Rectal smooth muscle tissue (tissue), 1 donor: ENCODE data around the gene HIC2.
"Not testable (repeated sequence)": the region's sequence is repeated elsewhere in the genome, so short reads cannot be mapped to it uniquely, and the experiment has no call there.

Source experiments
- H3K27ac ChIP-seq: one replicate; pipeline ENCODE4 v1.7.0; 2013; ENCODE audit warnings: low read depth, low read length, inconsistent platforms
- H3K27me3 ChIP-seq: one replicate; pipeline ENCODE4 v1.7.0; 2013; ENCODE audit warnings: low read length; ENCODE audit not compliant: control insufficient read depth, insufficient read depth
- H3K36me3 ChIP-seq: one replicate; pipeline ENCODE4 v1.7.0; 2013; ENCODE audit warnings: low read length; ENCODE audit not compliant: control insufficient read depth, insufficient read depth
- H3K4me1 ChIP-seq: one replicate; pipeline ENCODE4 v1.7.0; 2013; ENCODE audit warnings: low read length; ENCODE audit not compliant: control insufficient read depth, insufficient read depth
- H3K4me3 ChIP-seq: one replicate; pipeline ENCODE4 v1.7.0; 2013; ENCODE audit warnings: low read length
- H3K9ac ChIP-seq: one replicate; pipeline ENCODE4 v1.7.0; 2013; ENCODE audit warnings: low read length

Gene HIC2

GRCh38 chr22:21449531-21450319, 32.6 kb downstream of the HIC2 start:
- H3K27me3 ChIP-seq = no peaks in the 10 kb centered on the region
- no peak overlapping the region for H3K4me3 ChIP-seq
- no peak overlapping the region for H3K27ac ChIP-seq
- peaks cover 20% of the 10 kb centered on the region for H3K36me3 ChIP-seq
- H3K4me1 ChIP-seq = no peaks in the 10 kb centered on the region
- H3K9ac ChIP-seq = no peak overlapping the region

GRCh38 chr22:21450320-21450831, 33.2 kb downstream of the HIC2 start:
- Histone ChIP-seq H3K9ac (no peak overlapping the region), H3K4me1 (no peaks in the 10 kb centered on the region), H3K36me3 (peaks cover 16% of the 10 kb centered on the region), H3K27me3 (no peaks in the 10 kb centered on the region), H3K27ac (no peak overlapping the region), H3K4me3 (no peak overlapping the region)

- Histone ChIP-seq H3K36me3 (peaks cover 12% of the 10 kb centered on the region), H3K27ac (no peak overlapping the region), H3K27me3 (no peaks in the 10 kb centered on the region), H3K4me3 (no peak overlapping the region), H3K9ac (no peak overlapping the region), H3K4me1 (no peaks in the 10 kb centered on the region)
Measured at GRCh38 chr22:21450858-21451353, 33.7 kb downstream of the HIC2 start.

GRCh38 chr22:21451545-21452520, 34.7 kb downstream of the HIC2 start:
- H3K9ac ChIP-seq = no peak overlapping the region
- H3K4me3 ChIP-seq = no peak overlapping the region
- no peaks in the 10 kb centered on the region for H3K4me1 ChIP-seq
- H3K27me3 ChIP-seq = no peaks in the 10 kb centered on the region
- H3K27ac ChIP-seq = no peak overlapping the region
- peaks cover 4% of the 10 kb centered on the region for H3K36me3 ChIP-seq

- not testable (repeated sequence) for H3K4me1 ChIP-seq, H3K36me3 ChIP-seq, H3K4me3 ChIP-seq, H3K27me3 ChIP-seq, H3K27ac ChIP-seq, H3K9ac ChIP-seq
Measured at GRCh38 chr22:21452666-21453065, 35.5 kb downstream of the HIC2 start.

GRCh38 chr22:21454998-21455333, 37.8 kb downstream of the HIC2 start:
- H3K27me3 ChIP-seq, H3K27ac ChIP-seq, H3K4me1 ChIP-seq, H3K36me3 ChIP-seq, H3K9ac ChIP-seq, H3K4me3 ChIP-seq: not testable (repeated sequence)

GRCh38 chr22:21455334-21456089, 38.3 kb downstream of the HIC2 start:
- H3K27ac ChIP-seq = no peak overlapping the region
- no peak overlapping the region for H3K4me3 ChIP-seq
- H3K27me3 ChIP-seq = no peaks in the 10 kb centered on the region
- no peaks in the 10 kb centered on the region for H3K4me1 ChIP-seq
- no peak overlapping the region for H3K9ac ChIP-seq
- H3K36me3 ChIP-seq = no peaks in the 10 kb centered on the region

GRCh38 chr22:21457023-21457787, 40.0 kb downstream of the HIC2 start:
- Histone ChIP-seq H3K9ac (no peak overlapping the region), H3K4me3 (no peak overlapping the region), H3K36me3 (no peaks in the 10 kb centered on the region), H3K4me1 (no peaks in the 10 kb centered on the region), H3K27me3 (no peaks in the 10 kb centered on the region), H3K27ac (no peak overlapping the region)

- not testable (repeated sequence) for H3K9ac ChIP-seq, H3K36me3 ChIP-seq, H3K27me3 ChIP-seq, H3K4me3 ChIP-seq, H3K27ac ChIP-seq, H3K4me1 ChIP-seq
Measured at GRCh38 chr22:21462672-21463071, 45.5 kb downstream of the HIC2 start.

- not testable (repeated sequence) for H3K27ac ChIP-seq, H3K9ac ChIP-seq, H3K27me3 ChIP-seq, H3K36me3 ChIP-seq, H3K4me1 ChIP-seq
- H3K4me3 ChIP-seq = peak within 1 kb of the TSS; percentile 40
Measured at GRCh38 chr22:21467337-21468193, 50.4 kb downstream of the HIC2 start, which contains the start of gene TMEM191C. TMEM191C (plus strand) TSS chr22:21467387; CDS start chr22:21467460, 73 bp downstream.
